Hepatocyte (in vitro differentiated cells): ENCODE results near the gene CLEC11A.
"Not testable (repeated sequence)": the region's sequence is repeated elsewhere in the genome, so short reads cannot be mapped to it uniquely, and the experiment has no call there.

ENCODE experiments used
- CTCF ChIP-seq: fragments of 200-600 bp; sonication (generic); IDR thresholded peaks from 2 replicates; pipeline ENCODE4 v1.5.1; 2016; ENCODE audit warnings: antibody characterized with exemption, mild to moderate bottlenecking; ENCODE audit not compliant: poor library complexity
- EZH2 ChIP-seq: fragments of 200-600 bp; sonication (generic); IDR thresholded peaks from 2 replicates; pipeline ENCODE4 v1.6.1; 2016; ENCODE audit warnings: antibody characterized with exemption, mild to moderate bottlenecking, borderline replicate concordance

DNA sequence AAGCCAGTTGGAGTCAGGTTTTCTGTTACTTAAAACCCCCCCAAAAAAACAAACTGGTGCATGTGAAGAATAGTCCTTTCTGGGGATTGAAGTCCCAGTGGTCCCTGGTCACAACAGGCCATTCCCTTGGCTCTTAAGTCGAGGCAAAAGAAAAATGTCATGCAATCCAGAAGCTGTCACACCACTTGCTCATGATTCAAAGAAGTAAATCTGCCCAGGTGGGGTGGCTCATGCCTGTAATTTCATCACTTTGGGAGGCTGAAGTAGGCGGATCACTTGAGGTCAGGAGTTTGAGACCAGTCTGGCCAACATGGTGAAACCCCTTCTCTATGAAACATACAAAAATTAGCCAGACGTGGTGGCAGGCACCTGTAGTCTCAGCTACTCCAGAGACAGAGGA lies 38.3 kb downstream of the CLEC11A start:
- not testable (repeated sequence) for TF ChIP-seq EZH2, CTCF
